Anterior cingulate cortex (tissue), 58 donors: ENCODE measurements around the gene PPARA.

Experiments
- DNase-seq, 58 donors: peaks; one replicate each; lab custom pipeline; 2025; lab: John Stamatoyannopoulos, UW

Gene PPARA

GRCh38 chr22:46113110-46113909 lies 37.0 kb upstream of the PPARA start:
- DNase-seq, result no peak

GRCh38 chr22:46113910-46114517 lies 36.3 kb upstream of the PPARA start:
- DNase-seq, result no peak

- DNase-seq, result no peak
Measured at GRCh38 chr22:46114518-46115387, 35.6 kb upstream of the PPARA start.

GRCh38 chr22:46115388-46115678 lies 35.0 kb upstream of the PPARA start:
- DNase-seq, result no peak

GRCh38 chr22:46115755-46116490 lies 34.4 kb upstream of the PPARA start:
- DNase-seq, result no peak

- peak; percentile 31 to 96 (median 88) for DNase-seq
Measured at GRCh38 chr22:46116491-46116958, 33.8 kb upstream of the PPARA start.

- DNase-seq, result no peak
Measured at GRCh38 chr22:46117206-46118199, 32.8 kb upstream of the PPARA start.

GRCh38 chr22:46119093-46119728 lies 31.1 kb upstream of the PPARA start:
- no peak for DNase-seq

- DNase-seq, result no peak
Measured at GRCh38 chr22:46119729-46120419, 30.5 kb upstream of the PPARA start.

GRCh38 chr22:46120420-46120737 lies 29.9 kb upstream of the PPARA start:
- no peak for DNase-seq

GRCh38 chr22:46121079-46121478 lies 29.2 kb upstream of the PPARA start:
- no peak for DNase-seq

GRCh38 chr22:46121523-46122287 lies 28.6 kb upstream of the PPARA start:
- DNase-seq, result no peak

- peak in 39 of 58 donors; percentile 16 to 81 (median 44) for DNase-seq
Measured at GRCh38 chr22:46122511-46122971, 27.8 kb upstream of the PPARA start.

- DNase-seq, result no peak
Measured at GRCh38 chr22:46122980-46123693, 27.2 kb upstream of the PPARA start.

- no peak for DNase-seq
Measured at GRCh38 chr22:46123694-46124382, 26.5 kb upstream of the PPARA start.
